ENCODE data around the gene CYP2A6. TPM values are rescaled to one million over a fixed set of nuclear protein-coding genes. Genes with fewer than 3 reads are reported as not detected.
"Not testable (repeated sequence)": the region's sequence is repeated elsewhere in the genome, so short reads cannot be mapped to it uniquely, and the experiment has no call there.

The CYP2A6 gene
- total RNA-seq, 2 donors from 2014 or later, result 1.4 TPM; not detected in 1

- Histone ChIP-seq H3K4me3 (no peak overlapping the region), H3K9ac (ENCODE audit: low read depth in 2 of 2, low read length in 2 of 2) (no peak overlapping the region), H3K27ac (no peak overlapping the region), H3K4me1 (no peaks in the 10 kb centered on the region), H3K27me3 (no peaks in the 10 kb centered on the region), H3K36me3 (no peaks in the 10 kb centered on the region), H3K9me3 (no peaks in the 10 kb centered on the region)
- no peak for DNase-seq
- intact Hi-C loops (cut with DNase I), result no loop called here
- no peak for TF ChIP-seq CTCF (IDR thresholded peaks at IDR 0.05)
Measured at GRCh38 chr19:40836754-40837429, 13.4 kb downstream of the CYP2A6 start.

- H3K9ac ChIP-seq (ENCODE audit: low read depth in 2 of 2, low read length in 2 of 2), result peak overlapping the region in 1 of 2 donors; percentile 34
- H3K36me3 ChIP-seq; DNase-seq; H3K9me3 ChIP-seq; H3K27ac ChIP-seq; H3K27me3 ChIP-seq; intact Hi-C loops (cut with DNase I); H3K4me3 ChIP-seq; H3K4me1 ChIP-seq: not testable (repeated sequence)
Measured at GRCh38 chr19:40833728-40834533, 16.3 kb downstream of the CYP2A6 start.

GRCh38 chr19:40832431-40832790 lies 17.8 kb downstream of the CYP2A6 start:
- intact Hi-C loops (cut with DNase I); H3K9me3 ChIP-seq; H3K4me1 ChIP-seq; H3K27ac ChIP-seq; H3K9ac ChIP-seq (ENCODE audit: low read depth in 2 of 2, low read length in 2 of 2); H3K27me3 ChIP-seq; H3K36me3 ChIP-seq; H3K4me3 ChIP-seq; DNase-seq: not testable (repeated sequence)

- intact Hi-C loops (cut with DNase I), result no loop called here
- TF ChIP-seq CTCF (IDR thresholded peaks at IDR 0.05), result no peak
- Histone ChIP-seq H3K36me3 (no peaks in the 10 kb centered on the region), H3K27ac (no peak overlapping the region), H3K9me3 (no peaks in the 10 kb centered on the region), H3K4me3 (no peak overlapping the region), H3K4me1 (peaks cover 5% of the 10 kb centered on the region), H3K27me3 (no peaks in the 10 kb centered on the region), H3K9ac (ENCODE audit: low read depth in 2 of 2, low read length in 2 of 2) (peak overlapping the region in 1 of 2 donors; percentile 26)
- DNase-seq, result peak; percentile 67
Measured at GRCh38 chr19:40831502-40832430, 18.5 kb downstream of the CYP2A6 start.

GRCh38 chr19:40830741-40831140 lies 19.5 kb downstream of the CYP2A6 start:
- intact Hi-C loops (cut with DNase I); H3K27me3 ChIP-seq; H3K27ac ChIP-seq: not testable (repeated sequence)

GRCh38 chr19:40829205-40829604 lies 21.0 kb downstream of the CYP2A6 start:
- no peak overlapping the region for H3K9ac ChIP-seq (ENCODE audit: low read depth in 2 of 2, low read length in 2 of 2)
- no peaks in the 10 kb centered on the region for H3K9me3 ChIP-seq
- DNase-seq, result no peak
- H3K36me3 ChIP-seq, result no peaks in the 10 kb centered on the region
- no peaks in the 10 kb centered on the region for H3K27me3 ChIP-seq
- intact Hi-C loops (cut with DNase I), result no loop called here
- H3K4me1 ChIP-seq, result peaks cover 5% of the 10 kb centered on the region
- no peak overlapping the region for H3K4me3 ChIP-seq
- no peak overlapping the region for H3K27ac ChIP-seq
- TF ChIP-seq CTCF (IDR thresholded peaks at IDR 0.05), result no peak

More at GRCh38 chr19:40830741-40831140, 19.5 kb downstream of the CYP2A6 start:
- H3K9me3 ChIP-seq; H3K9ac ChIP-seq (ENCODE audit: low read depth in 2 of 2, low read length in 2 of 2); H3K4me1 ChIP-seq; H3K4me3 ChIP-seq; H3K36me3 ChIP-seq; DNase-seq: not testable (repeated sequence)
